Gastrocnemius medialis (tissue), 4 donors: ENCODE measurements around the gene ADH4.

ENCODE experiments used
- POLR2A ChIP-seq, 2 donors: fragments of 450-650 bp; IDR thresholded peaks; one replicate each; pipeline ENCODE4 v1.6.1; 2017; ENCODE audit warnings: antibody characterized with exemption in 2 of 2, mild to moderate bottlenecking in 2 of 2, moderate library complexity in 2 of 2
- TF ChIP-seq, protein P1 (sequence below), 5 experiments: fragments of 450-650 bp in 3 of 5; fragments of 200-600 bp in 2 of 5; sonication (generic) in 2 of 5; IDR thresholded peaks in 4 of 5; conservative IDR thresholded peaks in 1 of 5; 1 replicate in 4 of 5; 2 replicates in 1 of 5; pipeline ENCODE4 v1.5.1; 2016 to 2019; ENCODE audit warnings: antibody characterized with exemption in 5 of 5, mild to moderate bottlenecking in 3 of 5, moderate library complexity in 3 of 5

- no peak for TF ChIP-seq POLR2A (IDR thresholded peaks at IDR 0.05)
- TF ChIP-seq, protein P1, sequence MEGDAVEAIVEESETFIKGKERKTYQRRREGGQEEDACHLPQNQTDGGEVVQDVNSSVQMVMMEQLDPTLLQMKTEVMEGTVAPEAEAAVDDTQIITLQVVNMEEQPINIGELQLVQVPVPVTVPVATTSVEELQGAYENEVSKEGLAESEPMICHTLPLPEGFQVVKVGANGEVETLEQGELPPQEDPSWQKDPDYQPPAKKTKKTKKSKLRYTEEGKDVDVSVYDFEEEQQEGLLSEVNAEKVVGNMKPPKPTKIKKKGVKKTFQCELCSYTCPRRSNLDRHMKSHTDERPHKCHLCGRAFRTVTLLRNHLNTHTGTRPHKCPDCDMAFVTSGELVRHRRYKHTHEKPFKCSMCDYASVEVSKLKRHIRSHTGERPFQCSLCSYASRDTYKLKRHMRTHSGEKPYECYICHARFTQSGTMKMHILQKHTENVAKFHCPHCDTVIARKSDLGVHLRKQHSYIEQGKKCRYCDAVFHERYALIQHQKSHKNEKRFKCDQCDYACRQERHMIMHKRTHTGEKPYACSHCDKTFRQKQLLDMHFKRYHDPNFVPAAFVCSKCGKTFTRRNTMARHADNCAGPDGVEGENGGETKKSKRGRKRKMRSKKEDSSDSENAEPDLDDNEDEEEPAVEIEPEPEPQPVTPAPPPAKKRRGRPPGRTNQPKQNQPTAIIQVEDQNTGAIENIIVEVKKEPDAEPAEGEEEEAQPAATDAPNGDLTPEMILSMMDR (IDR thresholded peaks at IDR 0.05 in 4 of 5, conservative IDR thresholded peaks at IDR 0.05 in 1 of 5), result no peak
These were observed 13.4 kb upstream of the ADH4 start for GRCh38 chr4:99157478-99157935.
